Mammary epithelial cell (primary cell): Measurements from ENCODE around the gene EDARADD.

ENCODE experiments used
- CTCF ChIP-seq, 2 donors: IDR thresholded peaks in 1 of 2; conservative IDR thresholded peaks in 1 of 2; 2 replicates each; pipeline ENCODE4 v1.5.1; 2011 to 2012; ENCODE audit warnings: inconsistent platforms in 2 of 2, low read length in 2 of 2, mild to moderate bottlenecking in 2 of 2, control low read depth in 1 of 2, low read depth in 1 of 2; ENCODE audit not compliant: insufficient read depth in 1 of 2; ENCODE audit errors: extremely low read depth in 1 of 2
- EZH2 ChIP-seq: IDR thresholded peaks from 2 replicates; pipeline ENCODE4 v1.6.1; 2012; ENCODE audit warnings: low read length, inconsistent platforms, borderline replicate concordance

- TF ChIP-seq CTCF (conservative IDR thresholded peaks at IDR 0.05 in 1 of 2, IDR thresholded peaks at IDR 0.05 in 1 of 2; ENCODE audit: extremely low read depth in 1 of 2, insufficient read depth in 1 of 2, low read depth in 1 of 2, low read length in 2 of 2), result no peak
- TF ChIP-seq EZH2, result no peak
These were observed 114.5 kb downstream of the EDARADD start for GRCh38 chr1:236508593-236509027.
